Measurements from ENCODE around the gene SPATA16.

The SPATA16 gene

DNA sequence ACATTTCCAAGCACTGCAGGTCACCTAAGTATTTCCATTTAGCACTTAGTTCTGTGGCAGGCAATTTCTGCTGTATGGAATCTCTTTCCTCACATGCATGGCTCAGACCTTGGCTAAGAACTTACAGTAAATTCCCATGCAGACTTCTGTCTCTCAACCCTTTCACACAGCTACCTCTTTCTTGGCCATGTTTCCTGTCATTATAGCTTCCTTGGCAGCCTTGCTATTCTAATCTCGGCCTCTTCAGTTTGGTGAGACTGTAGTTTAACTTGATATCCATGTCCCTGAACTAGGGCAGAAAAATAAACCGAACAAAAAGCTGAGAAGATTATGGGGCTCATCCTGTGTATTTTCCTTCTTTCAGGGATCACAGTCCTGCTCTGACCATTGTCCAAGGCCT is 96.0 kb downstream of the SPATA16 start:
- no peak for TF ChIP-seq ZFP3 (CRISPR knock-in tag; IDR thresholded peaks at IDR 0.05)
- no peak for TF ChIP-seq SNAI2 (CRISPR knock-in tag; IDR thresholded peaks at IDR 0.05)
- TF ChIP-seq BACH2 (CRISPR knock-in tag; IDR thresholded peaks at IDR 0.05; ENCODE audit: borderline replicate concordance) = no peak
- no peak for TF ChIP-seq ARNTL (CRISPR knock-in tag; IDR thresholded peaks at IDR 0.05; ENCODE audit: borderline replicate concordance, low read depth)
- ATAC-seq = no peak

- TF ChIP-seq ARNTL (CRISPR knock-in tag; IDR thresholded peaks at IDR 0.05; ENCODE audit: borderline replicate concordance, low read depth) (no peak), ZNF565 (CRISPR knock-in tag; conservative IDR thresholded peaks at IDR 0.05; ENCODE audit: low read depth) (no peak), ZFP3 (CRISPR knock-in tag; IDR thresholded peaks at IDR 0.05) (no peak), CSDC2 (CRISPR knock-in tag; IDR thresholded peaks at IDR 0.05) (no peak), ESRRG (CRISPR knock-in tag; IDR thresholded peaks at IDR 0.05) (no peak), CREB5 (CRISPR knock-in tag; IDR thresholded peaks at IDR 0.05; ENCODE audit: low read depth) (no peak), ZNF8 (CRISPR knock-in tag; IDR thresholded peaks at IDR 0.05) (no peak), ZC3H10 (CRISPR knock-in tag; IDR thresholded peaks at IDR 0.05) (no peak), SNAI2 (CRISPR knock-in tag; IDR thresholded peaks at IDR 0.05) (no peak), BACH2 (CRISPR knock-in tag; IDR thresholded peaks at IDR 0.05; ENCODE audit: borderline replicate concordance) (no peak), ZFP30 (CRISPR knock-in tag; IDR thresholded peaks at IDR 0.05) (no peak)
- TF ChIP-seq, protein P1, sequence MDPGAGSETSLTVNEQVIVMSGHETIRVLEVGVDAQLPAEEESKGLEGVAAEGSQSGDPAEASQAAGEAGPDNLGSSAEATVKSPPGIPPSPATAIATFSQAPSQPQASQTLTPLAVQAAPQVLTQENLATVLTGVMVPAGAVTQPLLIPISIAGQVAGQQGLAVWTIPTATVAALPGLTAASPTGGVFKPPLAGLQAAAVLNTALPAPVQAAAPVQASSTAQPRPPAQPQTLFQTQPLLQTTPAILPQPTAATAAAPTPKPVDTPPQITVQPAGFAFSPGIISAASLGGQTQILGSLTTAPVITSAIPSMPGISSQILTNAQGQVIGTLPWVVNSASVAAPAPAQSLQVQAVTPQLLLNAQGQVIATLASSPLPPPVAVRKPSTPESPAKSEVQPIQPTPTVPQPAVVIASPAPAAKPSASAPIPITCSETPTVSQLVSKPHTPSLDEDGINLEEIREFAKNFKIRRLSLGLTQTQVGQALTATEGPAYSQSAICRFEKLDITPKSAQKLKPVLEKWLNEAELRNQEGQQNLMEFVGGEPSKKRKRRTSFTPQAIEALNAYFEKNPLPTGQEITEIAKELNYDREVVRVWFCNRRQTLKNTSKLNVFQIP (CRISPR knock-in tag; IDR thresholded peaks at IDR 0.05; ENCODE audit: borderline replicate concordance, low read depth) = no peak
- TF ChIP-seq, protein P2, sequence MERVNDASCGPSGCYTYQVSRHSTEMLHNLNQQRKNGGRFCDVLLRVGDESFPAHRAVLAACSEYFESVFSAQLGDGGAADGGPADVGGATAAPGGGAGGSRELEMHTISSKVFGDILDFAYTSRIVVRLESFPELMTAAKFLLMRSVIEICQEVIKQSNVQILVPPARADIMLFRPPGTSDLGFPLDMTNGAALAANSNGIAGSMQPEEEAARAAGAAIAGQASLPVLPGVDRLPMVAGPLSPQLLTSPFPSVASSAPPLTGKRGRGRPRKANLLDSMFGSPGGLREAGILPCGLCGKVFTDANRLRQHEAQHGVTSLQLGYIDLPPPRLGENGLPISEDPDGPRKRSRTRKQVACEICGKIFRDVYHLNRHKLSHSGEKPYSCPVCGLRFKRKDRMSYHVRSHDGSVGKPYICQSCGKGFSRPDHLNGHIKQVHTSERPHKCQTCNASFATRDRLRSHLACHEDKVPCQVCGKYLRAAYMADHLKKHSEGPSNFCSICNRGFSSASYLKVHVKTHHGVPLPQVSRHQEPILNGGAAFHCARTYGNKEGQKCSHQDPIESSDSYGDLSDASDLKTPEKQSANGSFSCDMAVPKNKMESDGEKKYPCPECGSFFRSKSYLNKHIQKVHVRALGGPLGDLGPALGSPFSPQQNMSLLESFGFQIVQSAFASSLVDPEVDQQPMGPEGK (CRISPR knock-in tag; IDR thresholded peaks at IDR 0.05; ENCODE audit: borderline replicate concordance) = no peak
- TF ChIP-seq, protein P3, sequence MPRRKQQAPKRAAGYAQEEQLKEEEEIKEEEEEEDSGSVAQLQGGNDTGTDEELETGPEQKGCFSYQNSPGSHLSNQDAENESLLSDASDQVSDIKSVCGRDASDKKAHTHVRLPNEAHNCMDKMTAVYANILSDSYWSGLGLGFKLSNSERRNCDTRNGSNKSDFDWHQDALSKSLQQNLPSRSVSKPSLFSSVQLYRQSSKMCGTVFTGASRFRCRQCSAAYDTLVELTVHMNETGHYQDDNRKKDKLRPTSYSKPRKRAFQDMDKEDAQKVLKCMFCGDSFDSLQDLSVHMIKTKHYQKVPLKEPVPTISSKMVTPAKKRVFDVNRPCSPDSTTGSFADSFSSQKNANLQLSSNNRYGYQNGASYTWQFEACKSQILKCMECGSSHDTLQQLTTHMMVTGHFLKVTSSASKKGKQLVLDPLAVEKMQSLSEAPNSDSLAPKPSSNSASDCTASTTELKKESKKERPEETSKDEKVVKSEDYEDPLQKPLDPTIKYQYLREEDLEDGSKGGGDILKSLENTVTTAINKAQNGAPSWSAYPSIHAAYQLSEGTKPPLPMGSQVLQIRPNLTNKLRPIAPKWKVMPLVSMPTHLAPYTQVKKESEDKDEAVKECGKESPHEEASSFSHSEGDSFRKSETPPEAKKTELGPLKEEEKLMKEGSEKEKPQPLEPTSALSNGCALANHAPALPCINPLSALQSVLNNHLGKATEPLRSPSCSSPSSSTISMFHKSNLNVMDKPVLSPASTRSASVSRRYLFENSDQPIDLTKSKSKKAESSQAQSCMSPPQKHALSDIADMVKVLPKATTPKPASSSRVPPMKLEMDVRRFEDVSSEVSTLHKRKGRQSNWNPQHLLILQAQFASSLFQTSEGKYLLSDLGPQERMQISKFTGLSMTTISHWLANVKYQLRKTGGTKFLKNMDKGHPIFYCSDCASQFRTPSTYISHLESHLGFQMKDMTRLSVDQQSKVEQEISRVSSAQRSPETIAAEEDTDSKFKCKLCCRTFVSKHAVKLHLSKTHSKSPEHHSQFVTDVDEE (CRISPR knock-in tag; IDR thresholded peaks at IDR 0.05) = no peak
- TF ChIP-seq, protein P4, sequence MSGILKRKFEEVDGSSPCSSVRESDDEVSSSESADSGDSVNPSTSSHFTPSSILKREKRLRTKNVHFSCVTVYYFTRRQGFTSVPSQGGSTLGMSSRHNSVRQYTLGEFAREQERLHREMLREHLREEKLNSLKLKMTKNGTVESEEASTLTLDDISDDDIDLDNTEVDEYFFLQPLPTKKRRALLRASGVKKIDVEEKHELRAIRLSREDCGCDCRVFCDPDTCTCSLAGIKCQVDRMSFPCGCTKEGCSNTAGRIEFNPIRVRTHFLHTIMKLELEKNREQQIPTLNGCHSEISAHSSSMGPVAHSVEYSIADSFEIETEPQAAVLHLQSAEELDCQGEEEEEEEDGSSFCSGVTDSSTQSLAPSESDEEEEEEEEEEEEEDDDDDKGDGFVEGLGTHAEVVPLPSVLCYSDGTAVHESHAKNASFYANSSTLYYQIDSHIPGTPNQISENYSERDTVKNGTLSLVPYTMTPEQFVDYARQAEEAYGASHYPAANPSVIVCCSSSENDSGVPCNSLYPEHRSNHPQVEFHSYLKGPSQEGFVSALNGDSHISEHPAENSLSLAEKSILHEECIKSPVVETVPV (CRISPR knock-in tag; IDR thresholded peaks at IDR 0.05) = no peak
- no peak for ATAC-seq
Observed at GRCh38 chr3:173043757-173044156, 97.3 kb downstream of the SPATA16 start.

DNA sequence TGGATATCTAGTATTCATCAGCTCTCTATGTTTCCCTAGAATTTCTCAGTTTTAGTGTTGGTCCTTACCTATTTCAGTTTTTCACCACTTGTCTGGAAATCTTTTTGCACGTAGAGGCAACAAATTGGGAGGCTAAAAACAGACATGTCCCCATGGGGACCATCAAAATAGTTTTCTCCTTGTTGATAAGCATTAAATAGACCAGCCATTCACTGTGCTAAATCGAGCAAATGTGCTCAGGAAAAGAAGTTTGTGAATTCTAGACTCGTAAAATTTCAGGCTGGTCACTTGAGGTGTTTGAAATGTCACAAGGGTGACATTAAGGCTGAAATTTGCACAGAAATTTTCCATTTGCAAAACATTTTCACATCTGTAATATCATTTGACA is 102.6 kb downstream of the SPATA16 start:
- TF ChIP-seq, protein P1 (CRISPR knock-in tag; IDR thresholded peaks at IDR 0.05; ENCODE audit: borderline replicate concordance, low read depth) = no peak
- TF ChIP-seq CREB5 (CRISPR knock-in tag; IDR thresholded peaks at IDR 0.05; ENCODE audit: low read depth) (no peak), ZFP30 (CRISPR knock-in tag; IDR thresholded peaks at IDR 0.05) (no peak), ESRRG (CRISPR knock-in tag; IDR thresholded peaks at IDR 0.05) (no peak), BACH2 (CRISPR knock-in tag; IDR thresholded peaks at IDR 0.05; ENCODE audit: borderline replicate concordance) (no peak)
- TF ChIP-seq, protein P2 (CRISPR knock-in tag; IDR thresholded peaks at IDR 0.05; ENCODE audit: borderline replicate concordance) = no peak
- ATAC-seq = no peak

Measured in SK-N-SH treated with all-trans-retinoic acid at 6 μM for 48 hours (cell line).